HCT116 (cell line): ENCODE measurements around the gene SLCO2B1.

Experiments used
- ELF1 ChIP-seq: IDR thresholded peaks from 2 replicates; pipeline ENCODE4 v1.6.1; 2012; ENCODE audit warnings: low read depth, borderline replicate concordance
- EZH2 ChIP-seq: fragments of 200-600 bp; sonication (generic); IDR thresholded peaks from 2 replicates; pipeline ENCODE4 v1.6.1; 2017; ENCODE audit warnings: antibody characterized with exemption, mixed run types
- POLR2A ChIP-seq: IDR thresholded peaks from 2 replicates; pipeline ENCODE4 v1.7.0; 2011; ENCODE audit warnings: borderline replicate concordance; ENCODE audit not compliant: insufficient read depth, insufficient read length; ENCODE audit errors: extremely low read depth
- POLR2AphosphoS5 ChIP-seq: IDR thresholded peaks from 2 replicates; pipeline ENCODE4 v1.6.1; 2011; ENCODE audit warnings: mild to moderate bottlenecking, low read depth, low read length, moderate library complexity
- SIN3A ChIP-seq: IDR thresholded peaks from 2 replicates; pipeline ENCODE4 v1.6.1; 2012; ENCODE audit warnings: low read depth
- SP1 ChIP-seq: IDR thresholded peaks from 2 replicates; pipeline ENCODE4 v1.6.1; 2012; ENCODE audit warnings: low read depth
- SRF ChIP-seq: IDR thresholded peaks from 2 replicates; pipeline ENCODE4 v1.6.1; 2012; ENCODE audit warnings: low read depth
- TCF7L2 ChIP-seq: IDR thresholded peaks from 2 replicates; pipeline ENCODE4 v1.7.0; 2011; ENCODE audit warnings: borderline replicate concordance, inconsistent platforms; ENCODE audit not compliant: insufficient read depth, insufficient read length; ENCODE audit errors: extremely low read depth
- TF ChIP-seq, protein P1 (sequence below), 3 experiments: fragments of 200-600 bp in 1 of 3; sonication (generic) in 1 of 3; IDR thresholded peaks in 2 of 3; conservative IDR thresholded peaks in 1 of 3; 2 replicates each; pipeline ENCODE4 v1.5.1; 2012 to 2017; ENCODE audit warnings: low read depth in 2 of 3, low read length in 2 of 3, antibody characterized with exemption in 1 of 3, borderline replicate concordance in 1 of 3, control low read depth in 1 of 3, mild to moderate bottlenecking in 1 of 3, mixed read lengths in 1 of 3, mixed run types in 1 of 3, moderate library complexity in 1 of 3; ENCODE audit not compliant: insufficient read depth in 1 of 3
- TF ChIP-seq, protein P2 (sequence below): IDR thresholded peaks from 2 replicates; pipeline ENCODE4 v1.6.1; 2012

DNA sequence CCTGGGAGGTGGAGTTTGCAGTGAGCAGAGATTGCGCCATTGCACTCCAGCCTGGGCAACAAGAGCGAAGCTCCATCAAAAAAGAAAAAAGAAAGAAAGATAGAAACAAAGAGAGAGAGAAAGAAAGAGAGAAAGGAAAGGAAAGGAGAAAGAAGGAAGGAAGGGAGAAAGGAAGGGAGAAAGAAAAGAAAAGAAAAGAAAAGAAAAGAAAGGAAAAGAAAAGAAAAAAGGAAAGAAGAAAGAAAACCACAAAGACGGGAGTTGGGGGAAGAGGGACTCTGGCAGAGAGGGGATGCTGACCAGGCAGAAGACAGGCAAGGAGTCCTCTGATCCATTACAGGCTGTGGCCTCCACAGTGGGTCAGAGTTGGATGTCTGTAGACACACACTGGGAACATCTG lies 18.8 kb upstream of the SLCO2B1 start:
- TF ChIP-seq, protein P1, sequence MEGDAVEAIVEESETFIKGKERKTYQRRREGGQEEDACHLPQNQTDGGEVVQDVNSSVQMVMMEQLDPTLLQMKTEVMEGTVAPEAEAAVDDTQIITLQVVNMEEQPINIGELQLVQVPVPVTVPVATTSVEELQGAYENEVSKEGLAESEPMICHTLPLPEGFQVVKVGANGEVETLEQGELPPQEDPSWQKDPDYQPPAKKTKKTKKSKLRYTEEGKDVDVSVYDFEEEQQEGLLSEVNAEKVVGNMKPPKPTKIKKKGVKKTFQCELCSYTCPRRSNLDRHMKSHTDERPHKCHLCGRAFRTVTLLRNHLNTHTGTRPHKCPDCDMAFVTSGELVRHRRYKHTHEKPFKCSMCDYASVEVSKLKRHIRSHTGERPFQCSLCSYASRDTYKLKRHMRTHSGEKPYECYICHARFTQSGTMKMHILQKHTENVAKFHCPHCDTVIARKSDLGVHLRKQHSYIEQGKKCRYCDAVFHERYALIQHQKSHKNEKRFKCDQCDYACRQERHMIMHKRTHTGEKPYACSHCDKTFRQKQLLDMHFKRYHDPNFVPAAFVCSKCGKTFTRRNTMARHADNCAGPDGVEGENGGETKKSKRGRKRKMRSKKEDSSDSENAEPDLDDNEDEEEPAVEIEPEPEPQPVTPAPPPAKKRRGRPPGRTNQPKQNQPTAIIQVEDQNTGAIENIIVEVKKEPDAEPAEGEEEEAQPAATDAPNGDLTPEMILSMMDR (IDR thresholded peaks at IDR 0.05 in 2 of 3, conservative IDR thresholded peaks at IDR 0.05 in 1 of 3; ENCODE audit: borderline replicate concordance in 1 of 3, insufficient read depth in 1 of 3, low read depth in 2 of 3, low read length in 2 of 3): no peak
- TF ChIP-seq SIN3A (no peak), SRF (no peak), SP1 (no peak), EZH2 (no peak), ELF1 (no peak), POLR2AphosphoS5 (no peak), TCF7L2 (no peak), POLR2A (no peak)
- TF ChIP-seq, protein P2, sequence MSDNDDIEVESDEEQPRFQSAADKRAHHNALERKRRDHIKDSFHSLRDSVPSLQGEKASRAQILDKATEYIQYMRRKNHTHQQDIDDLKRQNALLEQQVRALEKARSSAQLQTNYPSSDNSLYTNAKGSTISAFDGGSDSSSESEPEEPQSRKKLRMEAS: no peak
